ENCODE measurements around the gene RELT.

DNA sequence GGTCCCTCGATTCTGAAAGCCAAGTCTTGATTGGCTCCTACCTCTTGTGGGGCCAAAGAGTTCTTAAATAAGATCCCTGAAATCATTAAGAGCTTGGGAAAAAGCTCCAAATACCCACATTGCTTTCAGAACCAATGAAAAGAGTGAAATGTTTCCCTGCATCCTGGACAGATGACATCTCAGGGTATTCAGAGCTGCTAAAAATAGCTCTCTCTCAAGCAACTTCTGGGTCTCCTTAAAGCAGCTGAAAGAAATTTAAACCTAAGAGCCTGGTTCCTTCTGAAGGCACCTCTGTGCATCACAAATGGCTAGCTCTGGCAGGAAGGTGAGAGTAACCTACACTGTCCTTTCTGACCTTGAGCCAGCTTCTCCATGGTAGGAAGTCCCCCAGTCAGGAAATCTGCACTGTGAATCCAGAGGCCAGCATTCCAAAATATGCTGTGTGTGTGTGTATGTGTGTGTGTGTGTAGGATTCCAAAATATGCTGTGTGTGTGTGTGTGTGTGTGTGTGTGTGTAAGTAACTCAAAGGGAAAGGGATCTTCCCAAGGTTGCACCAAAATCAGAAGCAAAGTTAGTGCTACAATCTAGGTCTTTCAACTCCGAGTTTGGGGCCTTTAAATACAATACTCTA, 50.1 kb downstream of the RELT start:
- TF ChIP-seq CTCF (IDR thresholded peaks at IDR 0.05 in 8 of 11, conservative IDR thresholded peaks at IDR 0.05 in 3 of 11) (no peak), POLR2A (IDR thresholded peaks at IDR 0.05) (no peak), POLR2AphosphoS5 (IDR thresholded peaks at IDR 0.05) (no peak)

All from spleen (tissue), 7 donors.